ENCODE data around the gene ANAPC13. TPM values are rescaled to one million over a fixed set of nuclear protein-coding genes. Genes with fewer than 3 reads are reported as not detected.

ANAPC13 gene
- total RNA-seq, 3 donors from 2014 or later: 28.9 to 44.6 (median 36.4) TPM

GRCh38 chr3:134428401-134428800 is 57.4 kb downstream of the ANAPC13 start:
- no peaks in the 10 kb centered on the region for H3K9me3 ChIP-seq
- no peak for DNase-seq
- intact Hi-C loops (cut with DNase I, micrococcal nuclease): no loop called here
- H3K4me1 ChIP-seq (ENCODE audit: low read depth): no peaks in the 10 kb centered on the region
- ATAC-seq: no peak
- no peak for TF ChIP-seq CTCF (IDR thresholded peaks at IDR 0.05)
- H3K36me3 ChIP-seq (ENCODE audit: low read depth): no peaks in the 10 kb centered on the region
- no peak overlapping the region for H3K4me3 ChIP-seq

Other genes with a start within 250 kb of the ANAPC13 start
- 10 to 100 TPM; 36.3 to 80.6 (median 43.7) TPM for gene RYK, start 235.1 kb downstream of the ANAPC13 start, total RNA-seq
- gene AMOTL2, start 111.5 kb downstream of the ANAPC13 start, total RNA-seq: 10 to 100 TPM; 17.9 to 35.1 (median 21.2) TPM
- gene CEP63, start 72 bp upstream of the ANAPC13 start, total RNA-seq: 10 to 100 TPM; 19.8 to 34.2 (median 19.8) TPM
- gene KY, start 165.0 kb upstream of the ANAPC13 start, total RNA-seq: 1 to 10 TPM in 1 of 3 donors, under 1 TPM in 2; 0.14 to 3.7 (median 0.14) TPM